Vagina (tissue), 2 donors: ENCODE data around the gene ASPG.

Experiments used
- POLR2A ChIP-seq, 2 donors: fragments of 450-650 bp; IDR thresholded peaks; one replicate each; pipeline ENCODE4 v1.6.1; 2017; ENCODE audit warnings: antibody characterized with exemption in 2 of 2, mild to moderate bottlenecking in 2 of 2, moderate library complexity in 2 of 2
- POLR2AphosphoS5 ChIP-seq, 2 donors: sonication (generic); formaldehyde crosslinking; IDR thresholded peaks; one replicate each; pipeline ENCODE4 v1.9.0; 2017; ENCODE audit warnings: antibody characterized with exemption in 2 of 2, mild to moderate bottlenecking in 2 of 2, low read depth in 1 of 2; ENCODE audit not compliant: insufficient read depth in 1 of 2
- TF ChIP-seq, protein P1 (sequence below), 3 experiments: fragments of 450-650 bp in 2 of 3; fragments of 200-600 bp in 1 of 3; sonication (generic) in 1 of 3; IDR thresholded peaks; one replicate each; pipeline ENCODE4 v1.5.1; 2017 to 2019; ENCODE audit warnings: antibody characterized with exemption in 3 of 3, mild to moderate bottlenecking in 2 of 3, moderate library complexity in 2 of 3

GRCh38 chr14:104086210-104086660 is 735 bp downstream of the ASPG start:
- TF ChIP-seq, protein P1, sequence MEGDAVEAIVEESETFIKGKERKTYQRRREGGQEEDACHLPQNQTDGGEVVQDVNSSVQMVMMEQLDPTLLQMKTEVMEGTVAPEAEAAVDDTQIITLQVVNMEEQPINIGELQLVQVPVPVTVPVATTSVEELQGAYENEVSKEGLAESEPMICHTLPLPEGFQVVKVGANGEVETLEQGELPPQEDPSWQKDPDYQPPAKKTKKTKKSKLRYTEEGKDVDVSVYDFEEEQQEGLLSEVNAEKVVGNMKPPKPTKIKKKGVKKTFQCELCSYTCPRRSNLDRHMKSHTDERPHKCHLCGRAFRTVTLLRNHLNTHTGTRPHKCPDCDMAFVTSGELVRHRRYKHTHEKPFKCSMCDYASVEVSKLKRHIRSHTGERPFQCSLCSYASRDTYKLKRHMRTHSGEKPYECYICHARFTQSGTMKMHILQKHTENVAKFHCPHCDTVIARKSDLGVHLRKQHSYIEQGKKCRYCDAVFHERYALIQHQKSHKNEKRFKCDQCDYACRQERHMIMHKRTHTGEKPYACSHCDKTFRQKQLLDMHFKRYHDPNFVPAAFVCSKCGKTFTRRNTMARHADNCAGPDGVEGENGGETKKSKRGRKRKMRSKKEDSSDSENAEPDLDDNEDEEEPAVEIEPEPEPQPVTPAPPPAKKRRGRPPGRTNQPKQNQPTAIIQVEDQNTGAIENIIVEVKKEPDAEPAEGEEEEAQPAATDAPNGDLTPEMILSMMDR (IDR thresholded peaks at IDR 0.05) = no peak
- no peak for TF ChIP-seq POLR2AphosphoS5 (IDR thresholded peaks at IDR 0.05; ENCODE audit: insufficient read depth in 1 of 2, low read depth in 1 of 2)
- no peak for TF ChIP-seq POLR2A (IDR thresholded peaks at IDR 0.05)
